ENCODE measurements around the gene ATF5.

The ATF5 gene

DNA sequence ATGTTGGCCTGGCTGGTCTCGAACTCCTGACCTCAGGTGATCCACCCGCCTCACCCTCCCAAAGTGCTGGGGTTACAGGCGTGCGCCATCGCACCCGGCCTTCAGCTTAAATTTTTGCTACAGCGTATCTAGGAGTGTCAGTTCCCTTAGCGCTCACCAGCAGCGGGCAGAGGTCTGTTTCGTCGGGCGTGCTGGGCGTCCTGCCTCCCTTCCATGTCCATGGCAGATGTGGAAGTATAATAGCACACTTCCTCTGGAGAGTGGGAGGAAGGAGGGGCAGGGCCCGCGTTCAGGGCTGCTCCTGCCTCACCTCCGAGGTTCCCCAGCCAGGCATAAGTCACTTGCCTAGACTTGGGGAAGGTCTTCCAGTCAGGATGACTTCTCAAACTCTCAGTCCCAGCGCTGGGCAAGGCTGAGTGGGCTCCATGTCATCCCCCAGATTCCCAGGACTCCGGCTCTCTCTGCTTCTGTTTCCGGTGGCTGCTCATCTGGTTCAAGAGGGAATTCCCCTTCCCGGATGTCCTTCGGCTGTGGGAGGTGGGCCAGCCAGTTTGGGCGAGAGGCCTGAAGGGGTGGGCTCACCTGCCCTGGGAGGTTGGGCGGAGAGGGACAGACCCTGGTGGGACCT lies 41.9 kb upstream of the ATF5 start:
- Histone ChIP-seq H3K4me1 (ENCODE audit: insufficient read depth, poor library complexity, severe bottlenecking) (no peaks in the 10 kb centered on the region), H3K4me3 (ENCODE audit: severe bottlenecking) (no peak overlapping the region), H3K36me3 (ENCODE audit: low read depth) (peaks cover 19% of the 10 kb centered on the region), H3K27ac (ENCODE audit: poor library complexity, severe bottlenecking) (no peak overlapping the region), H3K9me3 (ENCODE audit: severe bottlenecking) (no peaks in the 10 kb centered on the region), H3K27me3 (ENCODE audit: insufficient read depth, poor library complexity, severe bottlenecking) (no peaks in the 10 kb centered on the region)
- ATAC-seq (ENCODE audit: low read depth) (no peak), DNase-seq (ENCODE audit: low spot score) (no peak)
- TF ChIP-seq, protein P1, sequence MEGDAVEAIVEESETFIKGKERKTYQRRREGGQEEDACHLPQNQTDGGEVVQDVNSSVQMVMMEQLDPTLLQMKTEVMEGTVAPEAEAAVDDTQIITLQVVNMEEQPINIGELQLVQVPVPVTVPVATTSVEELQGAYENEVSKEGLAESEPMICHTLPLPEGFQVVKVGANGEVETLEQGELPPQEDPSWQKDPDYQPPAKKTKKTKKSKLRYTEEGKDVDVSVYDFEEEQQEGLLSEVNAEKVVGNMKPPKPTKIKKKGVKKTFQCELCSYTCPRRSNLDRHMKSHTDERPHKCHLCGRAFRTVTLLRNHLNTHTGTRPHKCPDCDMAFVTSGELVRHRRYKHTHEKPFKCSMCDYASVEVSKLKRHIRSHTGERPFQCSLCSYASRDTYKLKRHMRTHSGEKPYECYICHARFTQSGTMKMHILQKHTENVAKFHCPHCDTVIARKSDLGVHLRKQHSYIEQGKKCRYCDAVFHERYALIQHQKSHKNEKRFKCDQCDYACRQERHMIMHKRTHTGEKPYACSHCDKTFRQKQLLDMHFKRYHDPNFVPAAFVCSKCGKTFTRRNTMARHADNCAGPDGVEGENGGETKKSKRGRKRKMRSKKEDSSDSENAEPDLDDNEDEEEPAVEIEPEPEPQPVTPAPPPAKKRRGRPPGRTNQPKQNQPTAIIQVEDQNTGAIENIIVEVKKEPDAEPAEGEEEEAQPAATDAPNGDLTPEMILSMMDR (IDR thresholded peaks at IDR 0.05; ENCODE audit: poor library complexity, severe bottlenecking): no peak

DNA sequence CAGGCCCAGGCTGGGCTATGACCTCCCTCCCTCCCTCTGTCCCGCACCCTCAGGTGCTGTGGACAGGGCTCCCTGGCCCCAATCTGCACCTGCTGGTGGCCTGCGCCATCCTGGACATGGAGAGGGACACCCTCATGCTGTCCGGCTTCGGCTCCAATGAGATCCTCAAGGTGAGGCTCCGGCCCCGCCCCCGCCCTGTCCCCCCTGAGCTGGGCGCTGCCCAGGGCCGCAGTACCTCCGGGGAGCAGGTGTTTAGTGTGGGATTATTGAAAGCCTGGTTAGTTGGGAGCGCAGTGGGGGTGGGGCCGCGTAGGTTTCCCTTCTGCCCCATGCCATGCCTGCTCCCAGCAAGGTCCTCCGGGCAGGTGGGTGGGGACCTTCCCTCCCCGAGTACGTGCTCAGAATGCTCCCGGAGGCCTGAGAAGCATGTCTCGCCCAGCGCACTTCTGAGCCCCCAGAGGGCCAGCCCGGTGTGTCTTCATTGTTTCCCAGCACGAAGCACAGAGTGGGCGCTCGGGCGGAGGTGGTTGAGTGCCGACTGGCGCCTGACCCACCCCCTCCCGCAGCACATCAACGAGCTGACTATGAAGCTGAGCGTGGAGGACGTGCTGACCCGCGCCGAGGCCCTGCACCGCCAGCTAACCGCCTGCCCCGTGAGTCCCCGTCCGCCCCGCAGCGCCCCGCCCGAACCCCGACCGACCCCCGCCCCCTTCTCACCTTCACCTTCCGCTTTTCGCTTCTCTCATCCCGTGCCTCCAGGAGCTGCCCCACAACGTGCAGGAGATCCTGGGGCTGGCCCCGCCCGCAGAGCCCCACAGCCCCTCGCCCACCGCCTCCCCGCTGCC lies 41.1 kb upstream of the ATF5 start:
- no peak overlapping the region for H3K4me3 ChIP-seq (ENCODE audit: severe bottlenecking)

DNA sequence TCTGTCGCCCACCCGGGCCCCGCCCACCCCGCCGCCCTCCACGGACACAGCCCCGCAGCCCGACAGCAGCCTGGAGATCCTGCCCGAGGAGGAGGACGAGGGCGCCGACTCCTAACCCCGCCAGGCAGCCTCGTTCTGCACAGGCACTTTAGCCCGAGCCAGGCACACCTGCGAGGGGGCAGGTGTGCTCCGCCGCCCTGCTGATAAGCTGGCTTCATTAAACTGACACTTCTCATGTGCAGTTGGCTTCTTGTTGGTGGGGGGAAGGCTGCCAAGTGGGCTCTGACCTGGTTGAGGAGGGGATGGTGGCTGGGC lies 40.5 kb upstream of the ATF5 start:
- Histone ChIP-seq H3K4me3 (ENCODE audit: severe bottlenecking) (no peak overlapping the region), H3K36me3 (ENCODE audit: low read depth) (peaks cover 6% of the 10 kb centered on the region), H3K27ac (ENCODE audit: poor library complexity, severe bottlenecking) (no peak overlapping the region), H3K4me1 (ENCODE audit: insufficient read depth, poor library complexity, severe bottlenecking) (no peaks in the 10 kb centered on the region), H3K9me3 (ENCODE audit: severe bottlenecking) (no peaks in the 10 kb centered on the region), H3K27me3 (ENCODE audit: insufficient read depth, poor library complexity, severe bottlenecking) (no peaks in the 10 kb centered on the region)
- no peak for DNase-seq (ENCODE audit: low spot score)
- TF ChIP-seq, protein P1 (IDR thresholded peaks at IDR 0.05; ENCODE audit: poor library complexity, severe bottlenecking): no peak
- no peak for ATAC-seq (ENCODE audit: low read depth)

More for the DNA sequence above, 41.1 kb upstream of the ATF5 start:
- DNase-seq (ENCODE audit: low spot score) (no peak), ATAC-seq (ENCODE audit: low read depth) (no peak)
- no peak overlapping the region for H3K27ac ChIP-seq (ENCODE audit: poor library complexity, severe bottlenecking)
- H3K27me3 ChIP-seq (ENCODE audit: insufficient read depth, poor library complexity, severe bottlenecking): no peaks in the 10 kb centered on the region
- peaks cover 12% of the 10 kb centered on the region for H3K36me3 ChIP-seq (ENCODE audit: low read depth)
- no peaks in the 10 kb centered on the region for H3K4me1 ChIP-seq (ENCODE audit: insufficient read depth, poor library complexity, severe bottlenecking)
- H3K9me3 ChIP-seq (ENCODE audit: severe bottlenecking): no peaks in the 10 kb centered on the region
- TF ChIP-seq, protein P1 (IDR thresholded peaks at IDR 0.05; ENCODE audit: poor library complexity, severe bottlenecking): no peak

DNA sequence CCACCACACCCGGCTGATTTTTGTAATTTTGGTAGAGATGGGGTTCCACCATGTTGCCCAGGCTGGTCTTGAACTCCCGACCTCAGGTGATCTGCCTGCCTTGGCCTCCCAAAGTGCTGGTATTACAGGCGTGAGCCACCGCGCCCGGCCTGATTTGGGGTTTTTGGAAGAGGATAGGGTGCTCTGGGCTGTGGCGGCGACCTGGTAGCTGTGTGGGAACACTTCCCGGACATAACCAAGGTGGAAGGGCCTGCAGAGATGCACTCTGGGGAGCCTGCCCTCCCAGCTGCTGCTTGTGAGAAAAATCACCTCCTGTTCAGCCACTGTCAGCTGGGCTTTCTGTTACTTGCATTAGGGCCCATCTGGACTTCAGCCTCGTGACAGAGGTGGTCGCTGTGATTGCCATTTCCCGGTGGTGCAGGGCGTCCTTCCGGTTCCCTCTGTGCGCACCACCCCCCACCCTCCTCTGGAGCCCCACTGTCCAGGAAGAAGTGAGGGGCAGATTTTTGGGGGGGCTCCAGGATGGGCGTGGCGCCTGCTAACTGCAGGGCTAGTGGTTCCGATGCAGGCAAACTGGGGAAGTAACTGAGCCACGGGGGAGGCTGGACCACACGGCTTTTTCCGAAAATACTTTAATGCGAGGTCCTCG lies 39.8 kb upstream of the ATF5 start:
- TF ChIP-seq, protein P1 (IDR thresholded peaks at IDR 0.05; ENCODE audit: poor library complexity, severe bottlenecking): no peak
- H3K4me3 ChIP-seq (ENCODE audit: severe bottlenecking): no peak overlapping the region
- H3K4me1 ChIP-seq (ENCODE audit: insufficient read depth, poor library complexity, severe bottlenecking): no peaks in the 10 kb centered on the region
- H3K36me3 ChIP-seq (ENCODE audit: low read depth): no peaks in the 10 kb centered on the region; the same call in 1 of the 2 replicates
- H3K27ac ChIP-seq (ENCODE audit: poor library complexity, severe bottlenecking): no peak overlapping the region
- no peak for DNase-seq (ENCODE audit: low spot score)
- H3K27me3 ChIP-seq (ENCODE audit: insufficient read depth, poor library complexity, severe bottlenecking): no peaks in the 10 kb centered on the region
- H3K9me3 ChIP-seq (ENCODE audit: severe bottlenecking): no peaks in the 10 kb centered on the region
- no peak for ATAC-seq (ENCODE audit: low read depth)

All from RWPE2 (cell line).